NCI-H146 treated with DMSO at 0.1 percent for 48 hours (cell line): ENCODE measurements around the gene C6orf132.

ENCODE experiments used
- DNase-seq: peaks from one replicate; lab custom pipeline; 2025; ENCODE audit not compliant: unreplicated experiment; lab: John Stamatoyannopoulos, UW

The C6orf132 gene

GRCh38 chr6:42135722-42136121, 6.7 kb downstream of the C6orf132 start:
- no peak for DNase-seq

- no peak for DNase-seq
Measured at GRCh38 chr6:42135161-42135560, 7.3 kb downstream of the C6orf132 start.

GRCh38 chr6:42133926-42134325, 8.5 kb downstream of the C6orf132 start:
- no peak for DNase-seq

GRCh38 chr6:42131531-42131930, 10.9 kb downstream of the C6orf132 start:
- DNase-seq: no peak

GRCh38 chr6:42129360-42129676, 13.1 kb downstream of the C6orf132 start:
- DNase-seq: no peak

GRCh38 chr6:42128460-42129359, 13.7 kb downstream of the C6orf132 start:
- no peak for DNase-seq

GRCh38 chr6:42125663-42126062, 16.8 kb downstream of the C6orf132 start:
- DNase-seq: no peak

GRCh38 chr6:42125231-42125630, 17.2 kb downstream of the C6orf132 start:
- no peak for DNase-seq

GRCh38 chr6:42124223-42124836, 18.1 kb downstream of the C6orf132 start:
- DNase-seq: no peak

- DNase-seq: no peak
Measured at GRCh38 chr6:42123379-42124103, 18.9 kb downstream of the C6orf132 start.

GRCh38 chr6:42120895-42121865, 21.2 kb downstream of the C6orf132 start:
- DNase-seq: no peak

GRCh38 chr6:42118162-42119001, 24.0 kb downstream of the C6orf132 start:
- DNase-seq: no peak

- no peak for DNase-seq
Measured at GRCh38 chr6:42117843-42118161, 24.6 kb downstream of the C6orf132 start.

GRCh38 chr6:42113936-42114636, 28.3 kb downstream of the C6orf132 start:
- DNase-seq: no peak

GRCh38 chr6:42112351-42112750, 30.1 kb downstream of the C6orf132 start:
- no peak for DNase-seq

GRCh38 chr6:42110683-42111082, 31.7 kb downstream of the C6orf132 start:
- no peak for DNase-seq

- no peak for DNase-seq
Measured at GRCh38 chr6:42108071-42108470, 34.3 kb downstream of the C6orf132 start.

- no peak for DNase-seq
Measured at GRCh38 chr6:42106112-42107023, 36.1 kb downstream of the C6orf132 start.
